GM19193 (cell line): ENCODE data around the gene TNRC6B.

Source experiments
- POLR2A ChIP-seq: IDR thresholded peaks from 4 replicates; pipeline ENCODE4 v1.6.1; 2011; ENCODE audit not compliant: insufficient read depth, insufficient read length; ENCODE audit errors: extremely low read depth

TNRC6B gene

DNA sequence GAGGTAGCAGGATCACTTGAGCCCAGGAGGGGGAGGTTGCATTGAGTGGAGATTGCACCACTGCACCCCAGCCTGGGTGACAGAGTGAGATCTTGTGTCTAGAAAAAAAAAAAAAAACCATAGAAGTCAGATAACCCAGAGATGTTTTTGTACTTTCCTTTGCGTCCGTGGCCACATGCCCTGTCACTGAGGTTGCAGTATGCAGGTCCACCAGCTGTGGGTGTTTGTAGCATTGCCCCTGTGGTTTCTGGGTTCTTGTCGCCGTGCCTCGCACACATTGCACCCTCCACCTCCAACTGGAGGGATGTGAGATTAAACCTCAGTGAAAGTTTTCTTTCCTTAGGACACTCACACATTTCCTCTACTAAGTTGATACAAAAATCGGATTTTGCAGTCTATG, 70.3 kb downstream of the TNRC6B start:
- no peak for TF ChIP-seq POLR2A

DNA sequence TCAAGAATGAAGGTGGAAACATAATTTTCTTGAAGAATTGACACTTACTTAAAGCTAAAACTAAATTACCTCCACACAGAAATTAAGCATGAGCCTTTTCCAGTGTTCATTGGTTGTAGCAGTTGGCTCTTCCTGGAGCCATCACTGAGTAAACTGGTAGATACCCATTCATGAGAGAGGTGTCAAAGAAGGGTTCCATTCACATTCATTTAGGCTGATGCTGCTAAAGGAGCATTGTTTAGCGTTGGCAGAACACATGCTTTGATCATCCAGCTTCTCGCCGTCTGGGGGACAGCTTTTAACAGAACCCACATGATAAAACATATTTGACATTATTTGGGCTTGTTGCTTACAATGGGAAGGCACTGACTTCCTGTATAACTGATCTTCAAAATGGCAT, 71.6 kb downstream of the TNRC6B start:
- TF ChIP-seq POLR2A: no peak

DNA sequence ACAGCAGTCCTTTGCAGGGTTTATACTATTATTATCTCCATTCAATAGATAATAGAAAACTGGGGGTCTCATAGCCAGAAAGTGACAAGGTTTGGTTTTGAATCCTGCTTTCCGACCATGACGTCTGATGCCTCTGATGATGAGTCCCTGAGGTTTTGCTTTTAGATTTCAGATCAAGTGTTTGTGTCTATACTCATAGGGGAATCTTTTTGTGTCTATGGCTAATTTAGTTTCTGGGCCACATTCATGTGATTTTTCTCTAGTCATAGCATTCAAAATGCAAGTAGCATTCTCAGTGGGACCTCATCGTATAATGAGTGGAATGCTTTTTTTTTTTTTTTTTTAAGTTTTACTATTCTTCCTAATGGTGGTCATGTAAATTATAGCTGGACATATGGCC, 72.9 kb downstream of the TNRC6B start:
- TF ChIP-seq POLR2A: no peak

GRCh38 chr22:40251106-40251505, 73.4 kb downstream of the TNRC6B start:
- no peak for TF ChIP-seq POLR2A

GRCh38 chr22:40252146-40252545, 74.4 kb downstream of the TNRC6B start:
- no peak for TF ChIP-seq POLR2A

GRCh38 chr22:40256516-40256915, 78.8 kb downstream of the TNRC6B start:
- no peak for TF ChIP-seq POLR2A

GRCh38 chr22:40258017-40258416, 80.3 kb downstream of the TNRC6B start:
- no peak for TF ChIP-seq POLR2A

DNA sequence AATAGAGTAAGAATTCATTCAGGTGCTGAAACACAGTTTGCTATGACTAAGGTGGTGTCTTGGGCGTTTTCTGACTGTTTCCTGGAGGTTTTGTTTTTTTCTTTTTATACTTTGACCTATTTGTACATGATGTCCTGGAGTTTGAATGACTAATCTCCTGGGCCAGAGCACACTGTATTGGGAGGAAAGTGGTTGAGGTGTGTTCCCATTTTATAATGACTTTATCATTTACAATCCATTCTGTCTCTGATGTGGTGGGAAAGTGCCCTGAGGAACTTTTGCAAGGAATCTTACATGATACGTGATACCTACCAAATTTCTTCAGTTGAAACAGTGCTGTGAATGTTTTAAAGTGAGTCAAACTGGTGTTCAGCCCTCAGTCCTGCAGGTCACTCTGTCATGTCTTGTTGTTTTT, 80.8 kb downstream of the TNRC6B start:
- no peak for TF ChIP-seq POLR2A

DNA sequence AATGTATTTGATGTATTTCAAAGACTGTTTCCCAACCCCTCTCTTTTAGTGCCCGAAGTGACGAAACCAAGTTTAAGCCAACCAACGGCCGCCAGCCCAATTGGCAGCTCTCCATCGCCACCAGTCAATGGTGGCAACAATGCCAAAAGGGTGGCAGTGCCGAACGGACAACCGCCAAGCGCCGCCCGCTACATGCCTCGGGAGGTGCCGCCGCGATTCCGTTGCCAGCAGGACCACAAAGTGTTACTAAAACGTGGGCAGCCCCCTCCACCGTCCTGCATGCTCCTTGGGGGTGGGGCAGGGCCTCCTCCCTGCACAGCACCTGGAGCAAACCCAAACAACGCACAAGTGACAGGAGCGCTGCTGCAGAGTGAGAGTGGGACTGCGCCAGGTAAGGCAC, 84.1 kb downstream of the TNRC6B start:
- TF ChIP-seq POLR2A: no peak

DNA sequence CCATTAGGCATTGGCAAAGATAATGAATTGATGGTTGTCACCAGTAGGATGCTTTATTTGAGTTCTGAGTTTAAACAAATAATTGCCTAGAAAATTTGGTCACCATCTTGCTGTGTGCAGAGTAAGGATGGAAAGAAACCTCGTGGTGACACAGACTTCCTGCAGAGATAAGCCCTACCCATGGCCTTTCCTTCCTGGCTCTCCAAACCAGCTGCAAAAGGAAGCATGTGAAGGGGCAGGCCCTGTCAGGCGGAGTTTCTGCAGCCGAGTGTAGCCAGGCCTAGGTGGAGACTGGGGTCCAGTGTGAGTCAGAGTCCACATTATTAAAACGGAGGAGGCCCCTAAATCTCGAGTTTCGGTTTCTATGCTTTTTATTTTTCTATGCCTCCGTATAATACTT, 85.5 kb downstream of the TNRC6B start:
- TF ChIP-seq POLR2A: no peak

GRCh38 chr22:40265783-40266182, 88.1 kb downstream of the TNRC6B start:
- TF ChIP-seq POLR2A: no peak

- TF ChIP-seq POLR2A: no peak
Observed at GRCh38 chr22:40270031-40270430, 92.3 kb downstream of the TNRC6B start.

- no peak for TF ChIP-seq POLR2A
Observed at GRCh38 chr22:40270748-40271373, 93.1 kb downstream of the TNRC6B start.

GRCh38 chr22:40271440-40271839, 93.7 kb downstream of the TNRC6B start:
- no peak for TF ChIP-seq POLR2A

DNA sequence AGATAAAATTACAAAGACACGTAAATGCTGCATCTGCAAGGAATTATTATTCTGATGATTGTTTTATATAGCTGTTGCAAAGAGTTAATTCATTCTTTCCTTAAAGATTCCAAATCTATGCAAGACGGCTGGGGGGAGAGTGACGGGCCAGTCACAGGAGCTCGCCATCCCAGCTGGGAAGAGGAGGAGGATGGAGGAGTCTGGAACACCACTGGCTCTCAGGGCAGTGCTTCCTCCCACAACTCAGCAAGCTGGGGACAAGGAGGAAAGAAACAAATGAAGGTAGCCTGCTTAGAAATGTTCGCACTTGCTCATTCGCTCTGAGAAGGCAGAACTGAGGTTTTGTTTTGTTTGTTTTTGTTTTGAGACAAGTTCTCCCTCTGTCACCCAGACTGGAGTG, 95.6 kb downstream of the TNRC6B start:
- no peak for TF ChIP-seq POLR2A

DNA sequence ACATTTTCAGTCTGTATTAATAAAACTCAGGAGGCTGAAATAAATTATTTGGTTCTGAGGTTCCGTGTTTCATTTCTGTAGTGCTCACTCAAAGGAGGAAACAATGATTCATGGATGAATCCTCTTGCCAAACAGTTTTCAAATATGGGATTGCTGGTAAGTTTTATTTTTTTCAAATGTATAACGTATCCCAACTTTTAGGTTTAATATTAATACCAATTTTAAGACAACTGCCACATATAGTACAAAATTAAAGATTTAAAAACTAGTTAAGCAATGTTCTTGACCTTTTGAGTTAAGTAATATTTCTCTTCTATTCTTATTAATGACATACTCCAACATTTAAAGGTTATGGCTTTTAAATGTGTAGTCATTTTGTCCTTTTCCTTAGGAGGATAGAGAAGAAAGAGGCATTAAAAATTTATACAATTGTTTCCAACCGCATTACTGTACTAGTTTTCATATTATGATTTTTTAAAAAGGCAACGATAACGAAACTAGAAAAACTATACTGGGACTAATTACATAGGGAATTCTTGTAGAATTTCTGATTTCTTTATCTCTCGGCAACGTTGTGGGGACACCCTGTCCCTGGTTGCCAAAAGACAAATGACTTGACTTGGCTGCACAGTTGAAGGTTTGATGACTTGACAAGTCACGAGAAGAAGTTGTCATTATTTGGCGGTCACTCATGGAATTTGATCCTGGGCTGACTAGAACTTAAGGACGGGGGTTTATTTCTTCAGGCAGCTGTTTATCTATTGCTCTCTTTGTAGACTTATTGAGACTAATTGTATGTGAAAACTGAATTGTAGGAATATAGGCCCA, 99.5 kb downstream of the TNRC6B start:
- TF ChIP-seq POLR2A: no peak
